ENCODE data around the gene VTI1B. TPM values are rescaled to one million over a fixed set of nuclear protein-coding genes. Genes with fewer than 3 reads are reported as not detected.

The VTI1B gene
- total RNA-seq, 4 donors from 2014 or later, result 78.5 to 104 (median 83.3) TPM

DNA sequence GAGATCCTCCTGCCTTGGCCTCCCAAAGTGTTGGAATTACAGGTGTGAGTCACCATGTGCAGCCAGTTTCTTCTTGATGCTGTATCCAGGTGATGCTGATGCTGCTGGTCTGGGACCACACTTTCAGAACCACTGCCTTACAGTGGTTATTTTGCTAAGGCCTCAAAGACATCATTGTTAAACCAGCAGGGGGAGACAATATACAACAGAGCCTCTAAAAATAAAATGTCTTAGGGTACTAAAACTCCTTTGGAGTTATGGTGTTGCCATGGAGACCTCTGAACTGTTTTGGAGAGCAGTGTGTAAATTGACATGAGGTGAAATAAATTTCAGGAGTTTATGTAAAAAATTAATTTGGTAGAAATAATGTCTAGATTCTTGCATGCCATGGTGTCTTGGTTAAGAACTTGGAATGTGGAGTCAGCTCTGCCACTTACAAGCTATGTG is 55.8 kb downstream of the VTI1B start:
- Histone ChIP-seq H3K27ac (replicated peaks in 1 of 4) (peak overlapping the region; percentile 71 to 88 (median 84)), H3K36me3 (no peaks in the 10 kb centered on the region)

GRCh38 chr14:67610491-67610890 is 63.9 kb downstream of the VTI1B start:
- Histone ChIP-seq H3K27ac (replicated peaks in 1 of 4) (no peak overlapping the region), H3K9me3 (no peaks in the 10 kb centered on the region), H3K36me3 (no peaks in the 10 kb centered on the region), H3K4me3 (no peak overlapping the region), H3K4me1 (no peaks in the 10 kb centered on the region), H3K27me3 (no peaks in the 10 kb centered on the region)
- intact Hi-C loops (cut with DNase I), result no loop called here
- no peak for DNase-seq (ENCODE audit: extremely low spot score)
- WGBS, result 67% methylated on average over 1 of the region's 1 CpG
- TF ChIP-seq POLR2A (IDR thresholded peaks at IDR 0.05; ENCODE audit: low read depth) (no peak), POLR2AphosphoS5 (IDR thresholded peaks at IDR 0.05) (no peak), EP300 (IDR thresholded peaks at IDR 0.05) (no peak)
- TF ChIP-seq, protein P1, sequence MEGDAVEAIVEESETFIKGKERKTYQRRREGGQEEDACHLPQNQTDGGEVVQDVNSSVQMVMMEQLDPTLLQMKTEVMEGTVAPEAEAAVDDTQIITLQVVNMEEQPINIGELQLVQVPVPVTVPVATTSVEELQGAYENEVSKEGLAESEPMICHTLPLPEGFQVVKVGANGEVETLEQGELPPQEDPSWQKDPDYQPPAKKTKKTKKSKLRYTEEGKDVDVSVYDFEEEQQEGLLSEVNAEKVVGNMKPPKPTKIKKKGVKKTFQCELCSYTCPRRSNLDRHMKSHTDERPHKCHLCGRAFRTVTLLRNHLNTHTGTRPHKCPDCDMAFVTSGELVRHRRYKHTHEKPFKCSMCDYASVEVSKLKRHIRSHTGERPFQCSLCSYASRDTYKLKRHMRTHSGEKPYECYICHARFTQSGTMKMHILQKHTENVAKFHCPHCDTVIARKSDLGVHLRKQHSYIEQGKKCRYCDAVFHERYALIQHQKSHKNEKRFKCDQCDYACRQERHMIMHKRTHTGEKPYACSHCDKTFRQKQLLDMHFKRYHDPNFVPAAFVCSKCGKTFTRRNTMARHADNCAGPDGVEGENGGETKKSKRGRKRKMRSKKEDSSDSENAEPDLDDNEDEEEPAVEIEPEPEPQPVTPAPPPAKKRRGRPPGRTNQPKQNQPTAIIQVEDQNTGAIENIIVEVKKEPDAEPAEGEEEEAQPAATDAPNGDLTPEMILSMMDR (IDR thresholded peaks at IDR 0.05), result no peak

More for the DNA sequence above, 55.8 kb downstream of the VTI1B start:
- intact Hi-C loops (cut with DNase I), result loop anchor here (2.0 to 5.0 kb wide), 2 partner anchors 48 to 79 kb away; partner anchors contain the start of gene RDH11
- peaks cover 22 to 45% (median 37%) of the 10 kb centered on the region in 4 donors for H3K4me1 ChIP-seq
- peak overlapping the region in 1 of 4 donors; percentile 68 for H3K4me3 ChIP-seq
- DNase-seq (ENCODE audit: extremely low spot score), result no peak
- H3K27me3 ChIP-seq, result no peaks in the 10 kb centered on the region
- TF ChIP-seq POLR2AphosphoS5 (IDR thresholded peaks at IDR 0.05), result no peak
- TF ChIP-seq, protein P1 (IDR thresholded peaks at IDR 0.05), result peak; percentile 72 to 78 (median 76)
- TF ChIP-seq POLR2A (IDR thresholded peaks at IDR 0.05; ENCODE audit: low read depth), result no peak
- TF ChIP-seq EP300 (IDR thresholded peaks at IDR 0.05), result no peak
- no peaks in the 10 kb centered on the region for H3K9me3 ChIP-seq

- no peaks in the 10 kb centered on the region for H3K27me3 ChIP-seq
- TF ChIP-seq, protein P1 (IDR thresholded peaks at IDR 0.05), result no peak
- no peak for TF ChIP-seq POLR2A (IDR thresholded peaks at IDR 0.05; ENCODE audit: low read depth)
- no peak for TF ChIP-seq EP300 (IDR thresholded peaks at IDR 0.05)
- TF ChIP-seq POLR2AphosphoS5 (IDR thresholded peaks at IDR 0.05), result no peak
- no peaks in the 10 kb centered on the region for H3K36me3 ChIP-seq
- intact Hi-C loops (cut with DNase I), result no loop called here
- H3K27ac ChIP-seq (replicated peaks in 1 of 4), result no peak overlapping the region
- H3K4me1 ChIP-seq, result no peaks in the 10 kb centered on the region
- no peak for DNase-seq (ENCODE audit: extremely low spot score)
- H3K9me3 ChIP-seq, result no peaks in the 10 kb centered on the region
- H3K4me3 ChIP-seq, result no peak overlapping the region
- 66% methylated on average over 10 of the region's 10 CpGs for WGBS
These were observed 64.7 kb downstream of the VTI1B start for GRCh38 chr14:67609642-67610310.

DNA sequence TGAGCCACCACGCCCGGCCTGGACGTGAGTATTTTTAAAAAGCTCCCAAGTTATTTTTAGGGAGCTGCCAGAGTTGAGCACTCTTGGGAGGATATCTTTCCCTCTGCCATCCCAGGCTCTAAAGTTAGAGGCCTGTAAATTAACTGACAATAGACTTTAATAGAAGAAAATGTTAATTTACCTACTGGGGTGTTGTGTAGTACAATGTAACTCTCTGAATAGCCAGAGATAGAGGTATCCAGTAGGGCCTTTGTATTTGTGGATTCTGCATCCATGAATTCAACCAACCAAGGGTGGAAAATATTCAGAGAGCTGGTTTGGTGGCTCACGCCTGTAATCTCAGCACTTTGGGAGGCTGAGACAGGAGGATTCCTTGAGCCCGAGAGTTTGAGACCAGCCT is 66.8 kb downstream of the VTI1B start:
- Histone ChIP-seq H3K27me3 (no peaks in the 10 kb centered on the region), H3K27ac (replicated peaks in 1 of 4) (no peak overlapping the region), H3K36me3 (no peaks in the 10 kb centered on the region), H3K4me3 (no peak overlapping the region), H3K4me1 (no peaks in the 10 kb centered on the region), H3K9me3 (no peaks in the 10 kb centered on the region)
- TF ChIP-seq POLR2A (IDR thresholded peaks at IDR 0.05; ENCODE audit: low read depth), result no peak
- TF ChIP-seq, protein P1 (IDR thresholded peaks at IDR 0.05), result no peak
- no peak for TF ChIP-seq POLR2AphosphoS5 (IDR thresholded peaks at IDR 0.05)
- TF ChIP-seq EP300 (IDR thresholded peaks at IDR 0.05), result no peak
- intact Hi-C loops (cut with DNase I), result no loop called here
- DNase-seq (ENCODE audit: extremely low spot score), result no peak
- WGBS, result 93% methylated on average over 5 of the region's 5 CpGs

All from esophagus muscularis mucosa (tissue), 4 donors.